GM19239 (cell line): ENCODE results near the gene RASSF9.

Experiments
- DNase-seq: peaks from one replicate; pipeline ENCODE4 v3.0.0; 2011; ENCODE audit warnings: low spot score; ENCODE audit not compliant: insufficient read length
- FAIRE-seq: peaks from 2 replicates; lab custom pipeline; 2011; peaks lifted over from hg19 to GRCh38; lab: Jason Lieb, UNC

The RASSF9 gene

DNA sequence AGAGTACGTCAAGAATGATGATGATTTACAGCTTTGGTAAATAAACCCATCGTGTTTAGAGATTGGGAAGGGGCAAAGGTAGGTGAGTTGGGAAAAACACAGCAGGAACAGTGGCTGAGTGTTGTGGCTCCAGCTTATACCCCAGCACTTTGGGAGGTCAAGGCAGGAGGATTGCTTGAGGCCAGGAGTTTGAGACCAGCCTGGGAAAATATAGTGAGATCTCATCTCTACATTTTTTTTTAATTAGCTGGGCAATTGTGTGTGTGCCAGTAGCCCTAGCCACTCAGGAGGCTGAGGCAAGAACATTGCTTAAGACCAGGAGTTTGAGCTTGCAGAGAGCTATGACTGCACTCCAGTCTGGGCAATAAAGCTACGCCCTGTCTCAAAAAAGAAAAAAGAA, 77.1 kb downstream of the RASSF9 start:
- DNase-seq (no peak), FAIRE-seq (no peak)

DNA sequence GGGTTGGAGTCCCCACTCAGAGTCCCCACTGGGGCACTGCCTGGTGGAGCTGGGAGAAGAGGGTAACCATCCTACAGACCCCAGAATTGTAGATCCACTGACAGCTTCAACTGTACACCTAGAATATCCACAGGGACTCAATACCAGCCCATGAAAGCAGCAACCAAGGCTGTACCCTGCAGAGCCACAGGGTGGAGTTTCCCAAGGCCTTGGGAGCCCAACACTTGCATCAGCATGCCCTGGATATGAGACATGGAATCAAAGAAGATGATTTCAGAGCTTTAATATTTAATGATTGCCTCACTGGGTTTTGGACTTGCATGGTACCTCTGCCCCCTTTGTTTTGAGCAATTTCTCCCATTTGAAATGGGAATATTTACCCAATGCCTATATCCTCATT, 80.4 kb downstream of the RASSF9 start:
- DNase-seq (no peak), FAIRE-seq (no peak)
